Measurements from ENCODE around the gene B4GALNT2.
"Not testable (repeated sequence)": the region's sequence is repeated elsewhere in the genome, so short reads cannot be mapped to it uniquely, and the experiment has no call there.

B4GALNT2 gene

GRCh38 chr17:49132699-49133364 is at the start of gene B4GALNT2:
TSS of gene B4GALNT2 (plus strand) at chr17:49132769. CDS start at chr17:49132793, 24 bp downstream.
- DNase-seq: no peak

GRCh38 chr17:49085046-49085445 is 47.5 kb upstream of the B4GALNT2 start:
- not testable (repeated sequence) for DNase-seq

GRCh38 chr17:49085565-49086315 is 46.8 kb upstream of the B4GALNT2 start:
- no peak for DNase-seq

- DNase-seq: no peak
Measured at GRCh38 chr17:49086316-49086605, 46.3 kb upstream of the B4GALNT2 start.

- DNase-seq: no peak
Measured at GRCh38 chr17:49086649-49087048, 45.9 kb upstream of the B4GALNT2 start.

- no peak for DNase-seq
Measured at GRCh38 chr17:49089094-49089493, 43.5 kb upstream of the B4GALNT2 start.

- no peak for DNase-seq
Measured at GRCh38 chr17:49090878-49091594, 41.5 kb upstream of the B4GALNT2 start.

GRCh38 chr17:49093131-49093530 is 39.4 kb upstream of the B4GALNT2 start:
- no peak for DNase-seq

GRCh38 chr17:49100601-49101000 is 32.0 kb upstream of the B4GALNT2 start:
- no peak for DNase-seq

GRCh38 chr17:49101054-49101534 is 31.5 kb upstream of the B4GALNT2 start:
- DNase-seq: no peak

GRCh38 chr17:49103360-49103759 is 29.2 kb upstream of the B4GALNT2 start:
- not testable (repeated sequence) for DNase-seq

GRCh38 chr17:49104511-49105074 is 28.0 kb upstream of the B4GALNT2 start:
- DNase-seq: no peak

GRCh38 chr17:49106321-49107210 is 26.0 kb upstream of the B4GALNT2 start:
- no peak for DNase-seq

GRCh38 chr17:49107211-49107557 is 25.4 kb upstream of the B4GALNT2 start:
- DNase-seq: no peak

GRCh38 chr17:49108318-49108717 is 24.3 kb upstream of the B4GALNT2 start:
- no peak for DNase-seq

GRCh38 chr17:49110509-49110908 is 22.1 kb upstream of the B4GALNT2 start:
- no peak for DNase-seq

GRCh38 chr17:49111934-49112333 is 20.6 kb upstream of the B4GALNT2 start:
- no peak for DNase-seq

GRCh38 chr17:49112936-49113335 is 19.6 kb upstream of the B4GALNT2 start:
- no peak for DNase-seq

- DNase-seq: no peak
Measured at GRCh38 chr17:49114703-49115102, 17.9 kb upstream of the B4GALNT2 start.

GRCh38 chr17:49117587-49118230 is 14.9 kb upstream of the B4GALNT2 start:
- no peak for DNase-seq

- no peak for DNase-seq
Measured at GRCh38 chr17:49120166-49120565, 12.4 kb upstream of the B4GALNT2 start.

GRCh38 chr17:49121696-49122292 is 10.8 kb upstream of the B4GALNT2 start:
- no peak for DNase-seq

Measured in NCI-H1694 (cell line).